HPDE6-E6E7 (cell line): Measurements from ENCODE around the gene PHLDB3.
A peak's percentile ranks its signal among the peaks of the same experiment; 100 is the strongest.

Experiments
- DNase-seq: peaks from one replicate; pipeline ENCODE4 v3.0.0; 2011; ENCODE audit warnings: missing footprints; ENCODE audit errors: extremely low spot score

The PHLDB3 gene

DNA sequence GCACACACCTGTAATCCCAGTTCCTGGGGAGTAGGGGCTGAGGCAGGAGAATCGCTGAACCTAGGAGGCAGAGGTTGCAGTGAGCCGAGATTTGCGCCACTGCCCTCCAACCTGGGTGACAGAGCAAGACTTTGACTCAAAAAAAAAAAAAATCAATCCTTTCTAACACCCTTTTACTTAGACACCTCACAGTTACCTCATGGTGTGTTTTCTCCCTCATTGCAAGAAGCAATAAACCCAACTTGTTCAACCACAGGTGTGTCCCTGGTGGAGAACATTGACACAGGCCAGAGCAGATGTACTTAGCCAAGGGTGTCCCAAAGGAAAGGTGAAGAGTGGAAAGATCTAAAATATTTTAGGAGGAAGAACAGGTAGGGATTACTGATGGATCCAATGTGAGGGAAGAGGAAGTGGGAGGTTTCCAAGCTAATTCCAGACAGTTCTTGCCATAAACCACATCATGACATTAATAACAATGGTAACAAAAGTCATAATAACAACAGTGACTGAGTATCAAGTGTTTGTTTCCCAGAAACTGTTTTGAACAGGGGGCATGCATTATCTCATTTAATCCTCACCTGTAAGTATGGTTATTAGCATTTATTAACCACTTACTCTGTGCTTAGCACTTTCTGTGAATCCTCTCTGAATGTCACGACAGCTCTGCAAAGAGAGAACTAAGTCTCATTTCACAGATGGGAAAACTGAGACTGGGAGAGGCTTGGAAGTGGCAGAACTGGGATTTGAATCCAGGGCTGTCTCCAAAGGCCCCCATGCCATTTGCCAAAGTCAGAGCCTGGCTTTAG is 36.0 kb downstream of the PHLDB3 start:
- no peak for DNase-seq

DNA sequence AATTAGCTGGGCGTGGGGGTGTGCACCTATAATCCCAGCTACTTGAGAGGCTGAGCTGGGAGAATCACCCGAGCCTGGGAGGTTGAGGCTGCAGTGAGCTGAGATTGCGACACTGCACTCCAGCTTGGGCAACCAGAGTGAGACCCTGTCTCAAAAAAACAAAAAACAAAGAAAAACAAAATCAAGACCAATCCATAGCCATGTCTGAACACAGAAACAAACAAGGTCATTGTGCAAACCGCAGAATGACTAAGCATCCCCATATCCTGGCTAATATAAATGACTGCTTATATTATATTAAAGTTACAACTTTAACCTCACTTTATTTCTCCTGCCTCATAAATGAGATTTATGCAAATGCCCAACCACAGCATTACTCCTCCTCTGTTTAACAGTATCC is 36.8 kb downstream of the PHLDB3 start:
- DNase-seq: no peak

DNA sequence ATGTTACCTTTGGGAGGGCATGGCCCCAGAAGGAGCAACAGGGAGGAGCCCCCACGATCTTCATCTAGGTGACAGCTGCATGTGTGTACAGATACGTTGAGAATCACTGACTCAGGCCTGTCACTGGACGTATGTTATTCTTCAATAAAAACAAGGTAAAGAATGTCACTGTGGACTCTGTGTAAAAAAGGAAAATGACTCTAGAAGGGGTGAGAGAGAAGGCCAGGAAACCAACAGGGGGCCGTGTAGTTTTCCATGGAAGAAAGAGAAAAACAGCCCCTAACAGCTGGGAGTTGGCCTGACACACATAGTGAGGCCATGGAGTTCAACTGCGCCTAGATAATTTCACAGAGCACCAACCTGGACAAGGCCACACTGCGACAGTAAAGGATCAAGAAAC is 37.3 kb downstream of the PHLDB3 start:
- no peak for DNase-seq

DNA sequence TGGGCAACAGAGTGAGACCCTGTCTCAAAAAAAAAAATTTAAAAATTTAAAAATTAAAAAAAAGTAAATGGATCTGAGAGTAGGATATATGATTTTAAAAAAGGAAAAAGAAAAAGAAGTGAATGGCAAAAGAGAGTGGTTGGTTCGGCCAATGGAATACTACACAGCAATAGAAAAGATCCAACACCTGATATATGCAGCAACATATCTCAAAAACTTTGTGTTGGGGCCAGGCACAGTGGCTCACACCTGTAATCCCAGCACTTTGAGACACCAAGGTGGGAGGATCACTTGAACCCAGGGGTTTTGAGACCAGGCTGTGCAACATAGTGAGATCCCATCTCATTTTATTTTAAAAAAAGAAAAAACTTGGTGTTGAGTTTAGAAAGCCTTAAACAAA is 37.8 kb downstream of the PHLDB3 start:
- DNase-seq: no peak

- peak; percentile 96 for DNase-seq
These were observed 39.0 kb downstream of the PHLDB3 start, which contains the start of gene LYPD3 for GRCh38 chr19:43465468-43466120. Gene LYPD3 (minus strand): TSS chr19:43465608. CDS start chr19:43465571, 37 bp downstream.

GRCh38 chr19:43464134-43464775 is 40.3 kb downstream of the PHLDB3 start:
- DNase-seq: no peak

- peak; percentile 90 for DNase-seq
These were observed 41.0 kb downstream of the PHLDB3 start for GRCh38 chr19:43463381-43464133.

DNA sequence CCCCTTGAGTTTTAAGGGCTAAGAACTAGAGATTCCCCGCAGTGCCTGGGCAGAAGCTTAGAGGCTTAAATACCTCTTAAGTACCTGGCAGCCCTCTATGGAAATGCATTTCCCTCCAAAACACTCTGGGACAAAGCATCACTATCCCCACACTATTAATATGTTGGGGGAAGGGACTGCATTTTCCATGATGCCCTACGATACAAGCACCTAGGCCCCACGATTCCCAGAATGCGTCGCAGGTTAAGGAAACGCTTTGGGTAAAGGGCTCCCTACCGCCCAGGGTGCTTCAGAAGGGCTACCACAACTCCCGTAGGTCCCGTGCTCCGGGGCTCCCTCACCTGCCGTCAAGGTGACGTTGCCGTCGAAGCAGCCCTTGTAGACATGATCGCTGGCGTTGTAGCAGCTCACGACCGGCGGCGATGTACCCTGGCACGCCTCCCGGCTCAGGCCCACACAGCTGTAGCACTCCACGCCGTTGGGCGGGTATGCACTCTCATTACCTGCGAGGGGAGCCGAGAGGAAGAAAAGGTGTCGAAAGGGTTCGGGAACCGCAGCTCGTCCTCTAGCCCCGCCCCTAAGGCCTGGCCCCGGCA is 41.7 kb downstream of the PHLDB3 start:
- DNase-seq: no peak

DNA sequence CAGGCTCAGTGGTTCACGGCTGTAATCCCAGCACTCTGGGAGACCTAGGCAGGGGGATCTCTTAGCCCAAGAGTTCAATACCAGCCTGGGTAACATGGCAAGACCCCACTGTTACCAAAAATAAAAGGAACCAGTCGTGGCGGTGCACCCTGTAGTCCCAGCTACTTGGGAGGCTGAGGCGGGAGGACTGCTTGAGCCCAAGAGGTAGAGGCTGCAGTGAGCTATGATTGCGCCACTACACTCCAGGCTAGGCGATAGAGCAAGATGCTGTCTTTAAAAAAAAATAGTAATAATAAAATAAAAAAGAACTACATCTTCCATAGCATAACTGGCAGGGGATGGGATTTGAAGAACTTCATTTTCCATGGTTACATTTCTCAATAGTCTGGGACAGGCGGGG is 42.2 kb downstream of the PHLDB3 start:
- DNase-seq: no peak

DNA sequence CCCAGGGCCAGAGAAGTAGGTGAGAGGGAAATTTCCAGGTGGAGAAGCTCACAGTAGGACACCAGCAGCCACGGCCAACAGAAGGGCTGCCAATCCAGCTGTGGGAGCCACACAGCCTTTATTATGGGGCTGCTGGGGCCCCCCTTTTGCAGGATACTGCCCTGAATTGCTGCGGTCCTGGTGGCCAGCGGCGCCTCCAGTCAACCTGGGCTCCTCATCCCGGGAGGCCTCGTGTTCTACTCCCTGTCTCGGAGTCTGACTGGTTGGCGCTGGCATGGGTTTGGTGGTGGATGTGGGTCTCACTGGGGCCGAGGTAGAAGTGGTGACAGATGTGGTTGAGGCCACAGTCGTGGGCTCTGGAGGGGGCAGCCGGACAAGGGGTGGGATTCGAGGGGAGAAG is 43.2 kb downstream of the PHLDB3 start:
- DNase-seq: no peak

GRCh38 chr19:43460362-43461016 is 44.1 kb downstream of the PHLDB3 start:
- no peak for DNase-seq

GRCh38 chr19:43457809-43458208 is 46.7 kb downstream of the PHLDB3 start:
- DNase-seq: no peak

DNA sequence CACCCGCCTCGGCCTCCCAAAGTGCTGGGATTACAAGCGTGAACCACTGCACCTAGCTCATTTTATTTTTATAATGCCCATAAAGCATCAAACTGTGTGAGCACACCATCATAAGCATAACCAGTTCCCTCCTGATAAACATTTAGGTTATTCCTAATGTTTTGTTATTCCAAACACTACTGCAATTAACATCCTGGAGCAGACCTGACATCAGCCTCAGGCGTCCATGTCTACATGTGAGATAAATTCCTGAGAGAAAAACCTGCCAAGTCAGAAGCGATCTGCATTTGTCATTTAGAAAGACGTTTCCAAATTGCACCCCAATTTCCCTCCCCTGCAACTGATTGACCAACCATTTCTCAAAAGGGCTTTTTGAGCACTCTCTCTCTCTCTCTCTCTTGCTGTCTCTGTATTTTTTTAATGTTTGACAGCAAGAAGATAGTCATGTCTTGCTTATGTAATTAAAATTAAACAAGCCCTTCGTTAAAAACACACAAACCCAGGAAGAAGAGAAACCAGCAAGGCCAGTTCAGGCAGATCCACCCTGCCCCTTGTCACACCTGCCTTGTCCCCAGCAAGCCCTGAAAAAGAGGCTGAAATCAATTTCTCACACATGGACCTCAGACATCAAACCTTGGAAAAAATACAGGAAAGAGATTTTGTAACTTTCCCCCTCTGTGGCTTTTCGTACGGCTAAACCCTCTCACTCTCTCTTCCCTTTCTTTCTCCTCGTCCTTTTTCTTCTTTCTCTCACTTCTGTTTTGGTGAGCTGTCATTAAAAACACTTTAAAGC is 49.0 kb downstream of the PHLDB3 start:
- DNase-seq: no peak

DNA sequence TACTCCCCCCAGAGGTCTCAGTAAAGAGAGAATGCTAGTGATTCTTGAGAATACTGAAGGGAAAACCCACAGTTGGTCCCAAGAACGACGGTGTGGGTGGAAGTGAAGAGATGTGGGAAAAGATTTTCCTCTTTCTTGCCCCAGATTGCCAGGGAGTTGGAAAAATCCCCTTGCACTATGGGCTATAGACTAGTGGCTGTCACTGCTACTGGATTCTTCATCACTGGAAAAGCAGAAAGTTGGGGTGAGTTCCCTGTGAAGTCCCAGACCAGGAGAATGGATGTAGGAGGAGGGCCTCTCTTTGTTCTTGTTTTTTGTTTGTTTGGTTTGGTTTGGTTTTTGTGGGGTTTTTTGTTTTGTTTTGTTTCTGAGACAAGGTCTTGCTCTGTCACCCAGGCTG is 50.5 kb downstream of the PHLDB3 start:
- no peak for DNase-seq

GRCh38 chr19:43452582-43452981 is 52.0 kb downstream of the PHLDB3 start:
- DNase-seq: no peak

DNA sequence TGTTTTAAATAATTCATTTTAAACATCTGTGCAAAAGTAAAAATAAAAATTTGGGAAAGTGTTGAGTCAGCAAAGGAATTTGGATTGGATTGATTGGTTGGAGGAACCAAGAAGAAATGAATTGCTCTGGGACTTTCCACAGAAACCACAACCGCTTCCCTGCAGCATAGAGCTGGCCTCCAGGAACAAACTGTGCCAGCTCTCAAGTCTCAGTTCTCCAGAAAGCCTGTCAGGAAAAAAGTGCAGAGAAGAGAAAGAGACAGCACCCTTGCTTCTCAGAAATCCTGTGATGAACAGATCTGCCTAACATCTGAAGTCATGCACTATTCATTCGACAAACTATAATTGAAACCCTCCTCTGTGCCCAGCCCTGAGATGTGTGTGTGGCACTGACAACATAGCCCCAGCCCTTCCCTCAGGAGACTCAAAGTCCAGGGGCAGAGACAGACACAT is 54.0 kb downstream of the PHLDB3 start:
- DNase-seq: no peak

DNA sequence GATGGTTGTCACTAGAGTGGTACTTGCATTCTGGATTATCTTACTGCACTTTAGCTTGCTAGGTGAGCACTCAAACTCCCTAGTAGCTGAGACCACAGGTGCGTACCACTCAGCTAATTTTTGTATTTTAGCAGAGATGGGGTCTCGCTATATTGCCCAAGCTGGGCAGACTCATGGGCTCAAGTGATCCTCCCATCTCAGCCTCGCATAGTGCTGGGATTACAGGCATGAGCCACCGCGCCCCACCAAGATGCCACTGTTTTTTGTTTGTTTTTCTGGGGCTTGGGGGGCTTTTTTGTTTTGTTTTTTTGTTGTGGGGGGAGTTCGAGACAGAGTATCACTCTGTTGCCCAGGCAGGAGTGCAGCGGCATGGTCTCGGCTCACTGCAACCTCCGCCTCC is 56.9 kb downstream of the PHLDB3 start:
- no peak for DNase-seq

GRCh38 chr19:43446746-43447489 is 57.6 kb downstream of the PHLDB3 start:
- DNase-seq: peak; percentile 84

DNA sequence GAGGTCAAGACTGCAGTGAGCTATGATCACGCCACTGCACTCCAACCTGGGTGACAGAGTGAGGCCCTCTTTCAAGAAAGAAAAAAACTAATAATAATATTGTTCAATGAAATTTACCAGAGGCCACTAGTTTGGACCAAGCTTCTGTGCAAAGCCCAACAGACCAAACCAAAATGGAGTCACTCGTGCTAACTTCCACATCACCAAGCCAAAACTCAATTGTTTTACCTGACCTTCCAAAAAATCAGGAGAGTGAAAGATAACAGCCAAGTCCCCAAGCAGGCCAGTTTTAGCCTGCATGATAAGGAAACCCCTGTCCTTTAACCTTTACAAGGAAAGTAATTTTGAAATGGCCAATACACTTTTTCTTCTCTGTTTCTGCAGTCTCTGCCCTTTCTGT is 59.1 kb downstream of the PHLDB3 start:
- DNase-seq: no peak
